GM21447 (cell line): ENCODE data around the gene KCNH4.
"Not testable (repeated sequence)": the region's sequence is repeated elsewhere in the genome, so short reads cannot be mapped to it uniquely, and the experiment has no call there.

Experiments
- ATAC-seq: cut with Tn5 transposase; IDR thresholded peaks from one replicate; pipeline ENCODE4 v1.9.1; 2021; ENCODE audit not compliant: unreplicated experiment

KCNH4 gene

DNA sequence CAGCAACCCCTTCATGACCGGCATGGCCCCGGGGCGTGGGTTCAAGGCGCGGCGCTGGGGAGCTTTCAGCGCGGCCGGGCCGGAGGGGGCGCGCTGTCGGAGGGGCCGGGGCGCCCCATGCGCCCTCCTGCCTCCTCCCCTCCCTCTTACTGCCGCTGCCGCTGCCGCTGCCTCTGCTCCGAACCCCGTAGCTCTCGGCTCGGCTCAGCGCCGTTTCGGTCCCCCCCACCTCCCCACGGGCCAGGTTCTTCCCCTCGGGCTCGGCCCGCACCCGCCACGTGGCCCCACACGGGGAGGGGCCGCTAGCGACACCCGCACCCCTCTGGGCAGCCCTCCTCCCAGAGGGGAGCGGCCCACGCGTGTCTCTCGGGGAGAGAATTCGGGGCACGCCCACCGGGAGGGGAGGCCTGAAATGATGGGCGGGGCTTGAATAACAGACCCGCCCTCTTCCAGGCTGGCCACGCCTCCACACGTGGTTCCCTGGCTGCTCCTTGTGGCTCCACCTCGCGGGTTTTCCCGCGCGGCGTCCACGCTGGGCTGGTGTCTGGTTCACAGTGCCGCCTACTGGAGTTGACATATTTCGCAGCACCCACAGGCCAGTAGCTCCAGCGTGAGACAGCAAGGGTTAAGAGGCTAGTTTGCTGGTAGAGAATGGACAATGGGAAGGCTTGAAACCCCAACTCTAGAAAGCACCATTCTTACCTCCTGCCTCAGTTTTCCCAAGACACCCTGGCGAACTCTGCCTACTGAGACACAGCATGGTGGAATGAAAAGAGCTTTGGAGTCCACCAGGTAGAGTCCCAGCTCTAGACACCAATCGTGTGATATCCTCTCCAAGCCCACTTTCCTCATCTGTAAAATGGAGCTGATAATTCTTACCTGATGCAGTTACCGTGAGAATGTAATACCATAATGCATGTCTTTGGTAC lies at the start of gene KCNH4:
TSS of gene KCNH4 (minus strand) at position 221 of the 929 bp plus-strand sequence. CDS start at position 24, 197 bp downstream.
- ATAC-seq: no peak

DNA sequence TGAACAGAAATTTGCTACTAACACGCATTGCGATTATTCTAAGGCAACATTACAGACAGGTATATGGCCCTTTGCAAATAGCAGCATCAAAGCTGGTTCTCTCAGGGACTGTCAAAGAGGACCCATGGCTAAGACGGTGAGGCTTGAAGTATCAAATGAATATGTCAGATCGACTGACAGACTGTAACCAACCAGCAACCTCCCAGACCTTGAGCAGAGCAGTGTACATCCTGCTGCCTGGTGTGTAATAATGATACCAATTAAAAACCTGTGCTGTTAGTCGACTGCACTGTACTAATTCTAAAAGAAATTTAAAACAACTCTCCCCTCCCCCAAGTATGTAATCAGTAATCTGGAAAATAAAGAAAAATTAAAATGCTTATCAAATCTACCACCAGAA lies 49.3 kb upstream of the KCNH4 start:
- ATAC-seq: no peak

DNA sequence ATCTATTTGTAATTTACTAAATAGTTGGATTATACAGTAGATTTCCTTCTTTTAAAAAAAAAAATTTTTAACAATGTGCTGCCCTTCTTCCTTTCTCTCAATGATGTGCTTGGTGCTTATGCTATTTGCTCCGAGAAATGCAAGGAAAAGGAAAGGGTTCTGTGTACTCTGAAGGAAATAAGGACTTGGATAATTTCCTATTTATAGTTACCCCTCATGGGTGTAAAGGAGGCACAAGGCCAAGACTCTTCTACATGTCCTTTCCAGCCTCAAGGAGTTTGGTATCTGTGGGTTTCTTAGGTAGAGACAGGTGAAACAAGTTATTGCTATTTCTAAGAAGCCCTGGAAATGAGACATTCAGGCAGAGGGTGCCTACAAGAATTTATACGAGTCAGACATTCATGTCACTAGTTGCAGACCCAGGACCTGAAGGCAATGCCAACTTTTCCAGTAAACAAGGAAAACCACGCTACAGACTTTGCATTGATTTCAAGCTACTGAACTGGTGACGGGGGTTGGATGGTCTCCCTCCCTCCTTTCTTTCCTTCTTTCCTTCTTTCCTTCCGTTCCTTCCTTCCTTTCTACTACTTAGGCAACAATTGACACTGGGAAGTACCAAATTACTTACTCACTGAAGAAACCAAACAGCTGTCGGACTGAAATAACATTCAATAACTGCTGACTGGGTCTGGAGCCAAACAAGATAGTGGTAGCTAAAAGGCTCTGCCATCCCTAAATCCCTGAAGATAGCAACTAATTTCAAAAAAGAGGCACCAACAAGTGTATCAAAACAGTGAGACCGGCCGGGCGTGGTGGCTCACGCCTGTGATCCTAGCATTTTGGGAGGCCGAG lies 47.1 kb upstream of the KCNH4 start:
- ATAC-seq: no peak

DNA sequence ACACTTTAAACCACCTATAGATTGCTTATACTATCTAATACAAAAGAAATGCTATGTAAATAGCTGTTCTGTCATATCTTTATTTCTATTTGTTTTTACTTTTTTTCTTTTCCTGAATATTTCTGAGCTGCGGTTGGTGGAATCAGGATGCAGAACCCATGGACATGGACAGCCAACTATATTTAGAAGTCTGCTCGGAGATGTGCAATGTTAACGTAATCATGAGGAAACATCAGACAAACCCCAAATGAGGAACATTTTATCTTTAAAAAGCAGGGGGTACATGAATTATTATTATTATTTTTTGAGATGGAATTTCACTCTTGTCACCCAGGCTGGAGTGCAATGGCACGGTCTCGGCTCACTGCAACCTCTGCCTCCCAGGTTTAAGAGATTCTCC lies 44.7 kb upstream of the KCNH4 start:
- no peak for ATAC-seq

DNA sequence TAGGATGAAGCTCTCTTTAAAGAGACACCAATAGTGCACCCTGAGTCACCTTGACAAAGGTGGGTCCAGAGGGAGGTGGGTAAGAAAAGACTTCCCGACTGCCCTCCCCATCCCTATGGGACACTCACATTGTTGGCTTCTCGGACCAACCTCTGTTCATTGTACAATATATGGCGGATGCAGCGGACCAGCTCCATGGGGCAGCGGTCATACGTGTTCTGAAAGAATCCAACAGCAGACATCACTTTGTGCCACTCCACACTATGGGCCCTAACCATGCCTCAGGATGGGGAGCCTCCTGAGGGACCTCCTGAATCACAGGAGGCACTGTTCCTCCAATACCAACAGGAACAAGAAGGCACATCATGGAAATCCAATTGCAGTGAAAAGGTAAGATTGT lies 43.7 kb upstream of the KCNH4 start:
- no peak for ATAC-seq

DNA sequence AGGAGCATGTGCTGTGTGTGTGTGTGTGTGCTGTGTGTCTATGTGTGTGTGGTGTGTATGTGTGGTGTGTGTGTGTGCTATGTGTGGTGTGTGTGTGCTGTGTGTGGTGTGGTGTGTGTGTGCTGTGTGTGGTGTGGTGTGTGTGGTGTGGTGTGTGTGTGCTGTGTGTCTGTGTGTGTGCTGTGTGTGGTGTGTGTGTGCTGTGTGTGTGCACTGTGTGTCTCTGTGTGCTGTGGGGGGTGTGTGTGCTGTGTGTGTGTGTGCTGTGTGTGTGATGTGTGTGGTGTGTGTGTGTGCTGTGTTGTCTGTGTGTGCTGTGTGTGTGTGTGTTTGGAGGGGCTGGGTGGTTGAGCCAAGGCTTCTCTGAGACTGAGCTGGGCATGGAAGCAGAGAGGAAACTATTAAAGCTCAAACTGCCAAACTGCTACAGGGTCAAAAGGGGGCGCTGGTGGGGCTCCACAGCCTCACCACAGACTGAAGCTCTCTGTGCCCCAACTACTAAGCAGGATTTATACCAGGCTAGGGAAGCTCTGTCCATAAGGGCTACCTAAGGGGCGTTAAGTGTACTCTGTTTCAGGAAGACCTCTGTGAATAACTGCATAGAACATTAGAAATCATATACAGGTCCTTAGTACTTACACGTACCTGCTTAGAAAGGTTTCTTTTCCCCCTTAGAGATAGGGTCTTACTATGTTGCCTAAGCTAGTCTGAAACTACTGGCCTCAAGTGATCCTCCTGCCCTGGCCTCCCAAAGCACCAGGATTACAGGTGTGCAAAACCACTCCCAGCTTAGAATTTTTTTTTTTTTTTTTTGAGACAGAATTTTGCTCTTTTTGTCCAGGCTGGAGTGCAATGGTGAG lies 41.2 kb upstream of the KCNH4 start:
- ATAC-seq: no peak

DNA sequence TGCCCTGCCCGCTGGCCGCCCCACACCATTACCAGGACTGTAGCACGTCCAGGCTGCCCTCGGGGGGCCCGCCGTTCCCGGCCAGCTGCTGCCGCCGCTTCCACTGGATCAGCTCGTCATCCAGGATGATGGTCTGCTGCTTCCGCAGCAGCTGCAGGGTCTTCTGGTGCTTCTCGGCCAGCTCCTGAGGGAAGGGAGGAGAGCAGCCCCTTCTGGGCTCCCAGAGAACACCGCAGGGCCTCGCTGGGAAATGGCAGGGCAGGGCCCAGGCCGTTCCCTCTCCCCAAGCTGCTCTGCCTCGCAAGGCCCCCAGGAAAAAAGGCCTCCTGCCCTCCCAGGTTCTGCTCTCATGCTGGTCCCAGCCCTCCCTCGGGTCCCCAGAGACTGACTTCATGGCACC lies 38.3 kb upstream of the KCNH4 start:
- ATAC-seq: not testable (repeated sequence)

DNA sequence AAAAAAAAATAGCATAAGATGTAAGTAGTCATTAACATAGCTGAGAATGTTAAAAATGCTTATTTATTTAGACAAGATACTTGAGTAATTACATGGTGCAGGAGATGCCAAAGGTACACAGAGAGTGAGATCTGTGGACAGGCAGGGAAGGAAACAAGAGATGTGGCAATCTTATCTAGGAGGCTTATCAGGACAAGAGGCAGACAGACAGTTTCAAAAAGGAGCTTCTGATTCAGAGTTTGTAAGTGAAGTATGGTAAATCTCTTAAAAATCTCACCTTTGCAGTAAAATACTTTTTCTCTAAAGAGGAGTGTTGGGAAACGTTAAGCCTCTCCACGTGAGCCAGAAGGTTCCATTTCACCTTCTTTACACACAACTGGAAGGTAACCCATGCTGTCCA lies 33.2 kb upstream of the KCNH4 start:
- ATAC-seq: no peak

DNA sequence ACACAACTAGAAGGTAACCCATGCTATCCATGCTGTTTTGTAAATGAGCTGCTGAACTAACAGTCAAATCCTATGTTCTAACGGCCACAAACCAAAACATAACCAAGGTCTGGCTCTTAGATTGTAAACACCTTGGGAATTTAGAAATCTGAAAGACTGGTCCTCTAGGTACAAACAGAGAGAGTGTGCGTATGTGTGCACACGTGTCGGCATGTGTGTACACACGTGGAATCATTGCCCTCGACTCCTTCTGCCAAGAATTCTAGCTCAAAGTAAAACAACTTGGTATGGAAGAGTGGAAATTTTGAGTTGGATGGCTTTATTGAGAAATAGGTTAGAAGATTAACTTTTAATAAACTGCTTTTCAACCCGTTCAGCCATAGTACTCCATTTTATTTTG lies 31.4 kb upstream of the KCNH4 start:
- no peak for ATAC-seq

DNA sequence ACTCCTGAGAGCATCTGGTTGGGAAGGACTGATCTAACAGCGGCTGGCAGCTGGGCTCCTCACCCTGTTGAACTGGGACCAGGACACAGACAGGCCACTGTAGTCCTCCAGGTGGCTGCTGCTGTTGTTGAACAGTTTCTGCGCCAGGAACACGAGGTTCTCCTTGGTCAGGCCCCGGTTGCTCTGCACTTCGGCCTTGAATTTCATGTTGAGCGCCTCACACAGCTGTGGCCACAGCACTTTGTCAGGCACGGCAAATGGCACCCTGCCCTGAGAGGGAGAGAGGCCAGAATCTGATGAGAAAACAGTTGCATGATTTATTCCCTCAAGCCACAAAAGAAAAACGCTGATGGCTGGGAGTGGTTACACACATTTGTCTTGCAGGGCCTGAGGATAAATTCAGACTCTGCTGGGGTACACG lies 31.0 kb upstream of the KCNH4 start:
- ATAC-seq: not testable (repeated sequence)

DNA sequence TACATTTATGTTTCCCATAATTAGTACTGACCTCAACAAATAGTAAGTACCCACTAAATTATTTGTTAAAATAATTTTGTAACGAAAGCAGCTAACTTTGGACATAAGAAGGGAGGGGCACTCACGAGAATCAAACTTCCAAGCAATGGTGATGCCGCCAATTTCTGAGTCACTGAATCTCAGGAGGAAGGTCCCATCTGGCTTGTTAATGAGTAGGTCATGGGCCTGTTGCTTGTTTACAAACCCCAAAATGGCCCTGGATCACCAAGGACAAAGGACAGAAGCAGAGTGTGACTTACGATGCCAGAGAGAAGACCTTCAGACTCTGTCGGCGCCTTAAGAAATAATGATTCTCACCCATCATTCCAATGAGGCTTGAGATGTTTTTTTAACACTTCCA lies 29.1 kb upstream of the KCNH4 start:
- ATAC-seq: no peak

DNA sequence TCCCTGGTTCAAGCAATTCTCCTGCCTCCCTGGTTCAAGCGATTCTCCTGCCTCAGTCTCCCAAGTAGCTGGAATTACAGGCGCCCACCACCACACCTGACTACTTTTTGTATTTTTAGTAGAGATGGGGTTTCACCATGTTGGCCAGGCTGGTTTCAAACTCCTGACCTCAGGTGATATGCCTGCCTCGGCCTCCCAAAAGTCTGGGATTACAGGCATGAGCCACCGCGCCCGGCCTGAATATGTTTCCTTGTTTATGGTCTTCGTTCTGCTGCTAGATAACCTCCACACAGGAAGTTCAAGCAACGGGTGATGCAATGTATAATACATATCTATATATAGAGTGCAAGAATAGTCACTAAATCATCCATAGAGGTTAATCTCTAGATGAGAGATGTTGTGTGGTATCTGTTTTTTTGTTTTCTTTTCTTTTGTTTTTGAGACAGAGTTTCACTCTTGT lies 25.2 kb upstream of the KCNH4 start:
- not testable (repeated sequence) for ATAC-seq

DNA sequence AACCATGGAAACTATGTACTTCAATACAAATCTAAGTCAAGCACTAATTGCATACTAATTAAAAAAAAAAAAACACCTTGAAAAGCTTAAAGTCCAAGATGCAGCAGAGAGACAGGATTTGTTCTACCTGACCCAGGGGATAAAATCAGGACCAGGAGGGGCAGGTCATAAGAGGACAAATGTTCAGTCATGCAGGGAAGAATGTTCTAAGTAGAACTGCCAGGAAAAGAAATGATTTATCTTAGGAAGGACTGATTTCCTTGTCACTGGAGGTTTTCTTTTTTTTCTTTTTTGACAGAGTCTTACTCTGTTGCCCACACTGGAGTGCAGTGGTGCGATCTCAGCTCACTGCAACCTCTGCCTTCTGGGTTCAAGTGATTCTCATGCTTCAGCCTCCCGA lies 22.4 kb upstream of the KCNH4 start:
- ATAC-seq: no peak

DNA sequence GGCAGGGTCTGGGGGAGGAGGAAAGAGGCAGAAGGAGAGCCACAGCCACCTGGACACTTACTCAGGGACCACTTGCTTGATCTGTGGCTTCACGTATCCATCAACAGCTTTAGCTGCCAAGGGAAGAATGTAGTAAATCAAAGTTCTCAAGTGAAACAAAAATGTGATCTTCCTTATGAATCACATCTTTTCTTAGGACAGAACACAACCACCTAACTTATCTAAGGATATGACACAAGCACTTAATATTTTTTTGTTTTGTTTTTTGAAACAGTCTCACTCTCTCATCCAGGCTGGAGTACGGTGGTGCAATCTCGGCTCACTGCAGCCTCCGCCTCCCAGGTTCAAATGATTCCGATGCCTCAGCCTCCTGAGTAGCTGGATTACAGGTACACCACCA lies 21.8 kb upstream of the KCNH4 start:
- no peak for ATAC-seq

DNA sequence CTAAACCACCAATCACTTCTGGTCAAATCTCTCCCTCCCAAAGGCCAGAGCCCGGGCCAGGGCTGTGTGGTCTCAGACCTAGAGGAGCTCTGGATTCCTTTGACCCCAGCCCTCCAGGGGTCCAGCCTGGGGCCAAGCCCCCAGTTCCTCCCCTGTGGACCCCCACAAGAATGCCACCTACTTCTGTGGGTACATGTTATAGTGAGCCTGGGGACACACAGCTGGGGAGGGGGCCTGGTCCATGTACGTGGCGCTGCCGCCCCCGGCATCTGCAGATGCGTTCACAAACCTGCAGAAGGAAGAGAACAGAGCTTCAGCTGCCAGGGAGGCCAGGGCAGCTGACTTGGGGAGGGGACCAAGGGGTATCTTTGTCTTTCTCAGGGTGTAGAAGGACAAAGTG lies 21.2 kb upstream of the KCNH4 start:
- no peak for ATAC-seq

DNA sequence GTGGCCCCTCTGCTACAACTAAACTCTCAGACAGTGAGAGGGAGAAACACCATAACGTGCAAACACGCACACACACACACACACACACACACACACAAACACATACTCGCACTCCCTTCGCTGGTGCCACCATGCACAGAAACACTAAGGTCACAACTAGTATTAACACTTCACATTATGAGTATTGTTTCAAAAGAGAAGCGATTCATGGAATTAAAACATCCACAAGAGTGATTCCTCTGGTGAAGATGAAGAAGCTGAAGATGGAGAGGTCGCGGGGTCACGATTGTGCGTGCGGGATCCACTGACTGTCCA lies 20.5 kb upstream of the KCNH4 start:
- ATAC-seq: no peak

DNA sequence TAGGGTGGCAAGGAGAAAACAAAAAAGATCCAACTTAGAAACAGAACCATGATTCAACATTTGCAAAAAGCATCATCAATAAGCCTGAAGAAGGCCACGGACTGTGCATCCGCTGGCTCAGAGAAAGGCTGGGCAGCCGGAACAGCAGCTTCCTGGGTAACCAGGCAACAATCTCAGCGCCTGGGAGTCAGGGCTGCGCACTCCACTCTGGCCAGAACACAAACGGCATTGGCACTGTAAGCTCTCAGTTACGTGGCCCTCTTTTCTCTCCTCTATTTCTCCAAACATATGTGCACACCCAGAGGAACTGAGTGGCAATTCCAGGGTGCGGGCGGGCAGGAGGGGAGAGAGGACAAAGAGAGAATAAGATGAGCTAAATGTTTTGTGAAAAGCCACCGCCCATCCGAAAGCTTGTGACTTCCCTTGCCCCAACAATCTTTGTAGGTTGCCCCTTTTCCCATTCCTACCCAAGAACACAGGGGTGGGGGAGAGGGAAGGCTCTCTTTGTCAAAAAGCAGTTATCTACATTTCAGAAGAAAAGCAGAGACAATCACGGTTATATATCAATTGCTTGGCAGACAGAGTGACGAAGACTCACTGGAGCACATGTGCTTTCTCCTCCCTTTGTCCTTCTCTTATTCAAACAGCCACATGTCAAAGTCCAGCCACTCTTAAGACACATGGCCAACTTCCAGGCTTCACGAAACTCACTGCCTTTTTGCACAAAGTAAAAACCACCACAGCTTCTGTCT lies 19.9 kb upstream of the KCNH4 start:
- ATAC-seq: no peak

DNA sequence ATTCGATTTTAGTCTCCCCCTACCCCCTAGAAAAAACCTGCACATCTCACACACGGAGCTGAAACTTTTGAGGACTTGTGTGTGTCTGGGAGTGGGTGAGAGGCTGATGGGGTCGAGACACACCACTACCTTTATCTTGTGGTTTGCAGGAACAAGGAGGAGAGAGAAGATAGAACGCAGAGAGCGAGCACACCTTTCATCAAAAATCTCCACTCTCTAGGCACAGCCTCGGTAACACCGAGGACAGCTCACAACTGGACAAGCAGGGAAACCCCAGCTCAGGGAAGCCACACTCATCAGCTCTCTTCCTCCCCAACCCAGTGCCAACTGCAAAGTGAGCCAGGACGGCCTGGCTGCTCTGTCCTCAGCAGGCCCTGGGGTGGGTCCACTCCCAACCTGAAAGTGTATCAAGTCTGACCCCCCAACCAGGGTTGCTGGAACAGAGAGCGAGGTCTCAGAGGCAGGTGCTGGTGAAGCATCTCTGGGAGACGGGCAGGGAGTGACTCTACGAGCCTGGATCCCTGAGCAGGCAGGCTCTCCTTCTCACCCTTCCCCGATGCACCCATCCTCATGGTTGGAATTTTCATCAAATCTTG lies 18.6 kb upstream of the KCNH4 start:
- ATAC-seq: no peak

DNA sequence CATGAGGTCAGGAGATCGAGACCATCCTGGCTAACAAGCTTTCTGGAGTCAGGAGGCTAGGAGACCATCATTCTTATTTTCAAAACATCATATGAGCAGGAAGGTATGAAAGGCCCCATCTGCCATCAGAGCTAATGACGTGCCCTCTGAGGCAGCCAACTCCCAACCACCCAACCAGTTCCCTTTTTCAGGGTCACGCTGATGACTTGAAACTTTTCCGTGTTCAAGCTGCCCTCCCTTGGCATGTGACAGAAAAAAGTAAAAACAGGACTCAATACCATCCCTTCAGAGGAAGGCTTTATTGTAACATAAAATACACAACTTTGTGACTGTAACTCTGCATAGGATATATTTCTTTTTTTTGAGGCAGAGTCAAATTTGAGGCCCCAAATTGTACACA lies 18.0 kb upstream of the KCNH4 start:
- ATAC-seq: no peak

DNA sequence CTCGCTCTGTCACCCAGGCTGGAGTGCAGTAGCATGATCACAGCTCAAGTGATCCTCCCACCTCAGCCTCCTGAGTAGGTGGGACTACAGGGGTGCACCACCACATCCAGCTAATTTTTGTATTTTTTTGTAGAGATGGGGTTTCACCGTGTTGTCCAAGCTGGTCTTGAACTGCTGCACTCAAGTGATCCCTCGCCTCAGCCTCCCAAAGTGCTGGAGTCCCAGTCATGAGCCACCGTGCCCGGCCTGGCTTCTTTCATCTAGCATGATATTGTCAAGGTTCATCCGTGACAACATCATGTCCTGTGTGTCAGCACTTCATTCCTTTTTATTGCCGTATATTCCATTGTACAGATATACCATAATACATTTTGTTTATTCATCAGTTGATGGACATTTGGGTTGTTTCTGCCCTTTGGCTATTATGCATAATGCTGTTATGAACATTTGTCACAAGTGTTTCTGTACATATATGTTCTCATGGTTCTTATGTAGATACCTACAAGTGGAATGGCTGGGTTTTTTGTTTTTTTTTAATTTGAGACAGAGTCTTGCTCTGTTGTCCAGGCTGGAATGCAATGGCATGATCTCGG lies 16.7 kb upstream of the KCNH4 start:
- no peak for ATAC-seq
